IMR-90 (cell line): Measurements from ENCODE around the gene BAD. TPM values are rescaled to one million over a fixed set of nuclear protein-coding genes. Genes with fewer than 3 reads are reported as not detected.

Source experiments
- ATAC-seq: fragments of 200-7000 bp; cut with Tn5 transposase; 2 replicates; pipeline ENCODE4 v1.9.1; 2020; ENCODE audit warnings: low read depth, mild to moderate bottlenecking, moderate library complexity
- BruUV-seq: library from RNA; stranded (reverse); fragments of 400-500 nt; replicated peaks from 2 replicates; lab custom pipeline; 2021; lab: Mats Ljungman, UMichigan
- CTCF ChIA-PET: fragments of 300-600 bp; formaldehyde crosslinking; extraction: SDS; loops from one replicate; lab custom pipeline; 2021; ENCODE audit warnings: antibody characterized with exemption; lab: Yijun Ruan, JAX
- POLR2A ChIA-PET: fragments of 300-600 bp; sonication (Branson Sonifier 250); formaldehyde crosslinking; loops from one replicate; lab custom pipeline; 2022; ENCODE audit warnings: antibody characterized with exemption; ENCODE audit not compliant: unreplicated experiment; lab: Charles Lee
- DNase-seq: peaks from one replicate; pipeline ENCODE4 v3.0.0; 2013
- H2AFZ ChIP-seq: replicated peaks from 2 replicates; pipeline ENCODE3; 2013; ENCODE audit warnings: low read length, mild to moderate bottlenecking; ENCODE audit not compliant: poor library complexity
- H2AK5ac ChIP-seq: 2 replicates; pipeline ENCODE4 v1.6.1; 2013; ENCODE audit warnings: low read depth, low read length, inconsistent platforms
- H2AK9ac ChIP-seq: replicated peaks from 2 replicates; pipeline ENCODE3; 2013; ENCODE audit warnings: mild to moderate bottlenecking, low read depth, low read length, moderate library complexity; ENCODE audit not compliant: poor library complexity
- H2BK120ac ChIP-seq: 2 replicates; pipeline ENCODE4 v1.6.1; 2013; ENCODE audit warnings: low read depth, low read length, inconsistent platforms
- H2BK15ac ChIP-seq: 3 replicates; pipeline ENCODE4 v1.6.1; 2013; ENCODE audit warnings: low read depth, low read length, inconsistent platforms
- H2BK20ac ChIP-seq: 2 replicates; pipeline ENCODE4 v1.6.1; 2013; ENCODE audit warnings: low read depth, mild to moderate bottlenecking, inconsistent platforms, low read length, moderate library complexity
- H2BK5ac ChIP-seq: 2 replicates; pipeline ENCODE4 v1.6.1; 2013; ENCODE audit warnings: mild to moderate bottlenecking, low read depth, low read length, inconsistent platforms; ENCODE audit not compliant: poor library complexity, severe bottlenecking
- H3K14ac ChIP-seq: replicated peaks from 2 replicates; pipeline ENCODE4 v1.6.1; 2013; ENCODE audit warnings: low read depth, low read length, inconsistent platforms
- H3K18ac ChIP-seq: 2 replicates; pipeline ENCODE4 v1.6.1; 2013; ENCODE audit warnings: low read depth, low read length, control low read depth
- H3K23ac ChIP-seq: 2 replicates; pipeline ENCODE4 v1.6.1; 2013; ENCODE audit warnings: low read depth, low read length, inconsistent platforms
- H3K27ac ChIP-seq: 2 replicates; pipeline ENCODE4 v1.5.1; 2013; ENCODE audit warnings: mild to moderate bottlenecking, control low read depth, low read length; ENCODE audit not compliant: insufficient read depth
- H3K27me3 ChIP-seq: 2 replicates; pipeline ENCODE4 v1.6.1; 2013; ENCODE audit warnings: low read length; ENCODE audit not compliant: control insufficient read depth, insufficient read depth
- H3K36me3 ChIP-seq: 2 replicates; pipeline ENCODE4 v1.6.1; 2013; ENCODE audit warnings: low read length, mixed read lengths; ENCODE audit not compliant: control insufficient read depth, insufficient read depth
- H3K4ac ChIP-seq: 2 replicates; pipeline ENCODE4 v1.6.1; 2013; ENCODE audit warnings: low read depth, low read length, inconsistent platforms
- H3K4me1 ChIP-seq: 2 replicates; pipeline ENCODE4 v1.6.1; 2013; ENCODE audit warnings: low read length, mixed read lengths; ENCODE audit not compliant: control insufficient read depth, insufficient read depth
- H3K4me2 ChIP-seq: 2 replicates; pipeline ENCODE4 v1.6.1; 2013; ENCODE audit warnings: low read depth, mild to moderate bottlenecking, control low read depth, low read length, moderate library complexity
- H3K4me3 ChIP-seq: 2 replicates; pipeline ENCODE4 v1.5.1; 2013; ENCODE audit warnings: low read depth, mild to moderate bottlenecking, control low read depth, low read length, moderate library complexity; ENCODE audit not compliant: insufficient read depth
- H3K56ac ChIP-seq: 2 replicates; pipeline ENCODE4 v1.6.1; 2013; ENCODE audit warnings: low read length, inconsistent platforms; ENCODE audit not compliant: insufficient read depth; ENCODE audit errors: extremely low read depth
- H3K79me1 ChIP-seq, 2 experiments: 2 replicates each; pipeline ENCODE4 v1.6.1; 2013; ENCODE audit warnings: low read length in 2 of 2, inconsistent platforms in 1 of 2, low read depth in 1 of 2
- H3K9ac ChIP-seq: 2 replicates; pipeline ENCODE4 v1.6.1; 2013; ENCODE audit warnings: low read depth, low read length, control low read depth
- H3K9me1 ChIP-seq: 2 replicates; pipeline ENCODE4 v1.6.1; 2013; ENCODE audit warnings: low read length, inconsistent platforms; ENCODE audit not compliant: insufficient read depth
- H3K9me3 ChIP-seq: 2 replicates; pipeline ENCODE4 v1.6.1; 2013; ENCODE audit warnings: low read length; ENCODE audit not compliant: control insufficient read depth, insufficient read depth
- H4K20me1 ChIP-seq: 2 replicates; pipeline ENCODE4 v1.6.1; 2013; ENCODE audit warnings: low read length, inconsistent platforms; ENCODE audit not compliant: insufficient read depth
- H4K5ac ChIP-seq: 2 replicates; pipeline ENCODE4 v1.6.1; 2013; ENCODE audit warnings: mild to moderate bottlenecking, low read depth, low read length, control low read depth
- H4K8ac ChIP-seq, 2 experiments: 2 replicates each; pipeline ENCODE4 v1.6.1; 2013; ENCODE audit warnings: low read depth in 2 of 2, low read length in 2 of 2, control low read depth in 1 of 2, inconsistent platforms in 1 of 2
- H4K91ac ChIP-seq: 2 replicates; pipeline ENCODE4 v1.6.1; 2013; ENCODE audit warnings: low read depth, low read length, inconsistent platforms; ENCODE audit not compliant: insufficient read depth
- CEBPB ChIP-seq: IDR thresholded peaks from 2 replicates; pipeline ENCODE4 v1.6.1; 2012; ENCODE audit warnings: low read depth, low read length, improper control_type of control experiment
- FOS ChIP-seq: fragments of 150-350 bp; IDR thresholded peaks from 2 replicates; pipeline ENCODE4 v1.6.1; 2016; ENCODE audit warnings: low read depth, low read length
- MAZ ChIP-seq: IDR thresholded peaks from 2 replicates; pipeline ENCODE4 v1.6.1; 2012; ENCODE audit warnings: low read depth, mild to moderate bottlenecking, low read length, improper control_type of control experiment, moderate library complexity, borderline replicate concordance
- MXI1 ChIP-seq: IDR thresholded peaks from 2 replicates; pipeline ENCODE4 v1.6.1; 2012; ENCODE audit warnings: low read depth, mild to moderate bottlenecking, low read length, moderate library complexity, borderline replicate concordance
- POLR2A ChIP-seq: IDR thresholded peaks from 2 replicates; pipeline ENCODE4 v1.6.1; 2012; ENCODE audit warnings: mild to moderate bottlenecking, low read depth, low read length
- RAD21 ChIP-seq: IDR thresholded peaks from 2 replicates; pipeline ENCODE4 v1.6.1; 2012; ENCODE audit warnings: low read length, improper control_type of control experiment
- WGBS, 2 experiments: methylation state at CpG; one replicate each; pipeline versions ENCODE4 v1.1.5 to v1.1.7; 2013; ENCODE audit warnings: missing lambda C conversion rate in 2 of 2; ENCODE audit not compliant: insufficient read length in 1 of 2; ENCODE audit errors: extremely low coverage in 2 of 2; 5-methylcytosine and 5-hydroxymethylcytosine counted together
- dilution Hi-C: fragments of 300-500 bp; cut with HindIII; formaldehyde crosslinking; loops from one replicate; pipeline ENCODE4 v1.14.3; 2018; ENCODE audit warnings: low sequenced_read_pairs; ENCODE audit not compliant: unreplicated experiment
- in situ Hi-C: fragments of 300-500 bp; cut with MboI; formaldehyde crosslinking; loops from 3 replicates; pipeline ENCODE4 v1.14.3; 2019; ENCODE audit warnings: low sequenced_read_pairs, inconsistent platforms, mixed read lengths
- intact Hi-C: fragments of 100-400 bp; cut with micrococcal nuclease; formaldehyde crosslinking; loops from 2 replicates; pipeline ENCODE4 v1.10.0; 2022
- polyA plus RNA-seq, 3 experiments: library from polyadenylated mRNA; depleted of rRNA; stranded (reverse); fragments of >200 nt; gene quantifications; 2 replicates each; pipeline ENCODE4 v1.2.3, GENCODE V29; 2012; ENCODE audit warnings: low replicate concordance in 1 of 3
- total RNA-seq: library from RNA; depleted of rRNA; stranded (reverse); fragments of >200 nt; gene quantifications from 2 replicates; pipeline ENCODE4 v1.2.3, GENCODE V29; 2012
- TF ChIP-seq, protein P1 (sequence below): conservative IDR thresholded peaks from 2 replicates; pipeline ENCODE4 v1.5.1; 2012; ENCODE audit warnings: mild to moderate bottlenecking, low read depth, low read length, improper control_type of control experiment

BAD gene
- total and polyA plus RNA-seq, 2 of the 4 experiments (the other 2 are of a cell fraction): 30.3 to 68.0 TPM

DNA sequence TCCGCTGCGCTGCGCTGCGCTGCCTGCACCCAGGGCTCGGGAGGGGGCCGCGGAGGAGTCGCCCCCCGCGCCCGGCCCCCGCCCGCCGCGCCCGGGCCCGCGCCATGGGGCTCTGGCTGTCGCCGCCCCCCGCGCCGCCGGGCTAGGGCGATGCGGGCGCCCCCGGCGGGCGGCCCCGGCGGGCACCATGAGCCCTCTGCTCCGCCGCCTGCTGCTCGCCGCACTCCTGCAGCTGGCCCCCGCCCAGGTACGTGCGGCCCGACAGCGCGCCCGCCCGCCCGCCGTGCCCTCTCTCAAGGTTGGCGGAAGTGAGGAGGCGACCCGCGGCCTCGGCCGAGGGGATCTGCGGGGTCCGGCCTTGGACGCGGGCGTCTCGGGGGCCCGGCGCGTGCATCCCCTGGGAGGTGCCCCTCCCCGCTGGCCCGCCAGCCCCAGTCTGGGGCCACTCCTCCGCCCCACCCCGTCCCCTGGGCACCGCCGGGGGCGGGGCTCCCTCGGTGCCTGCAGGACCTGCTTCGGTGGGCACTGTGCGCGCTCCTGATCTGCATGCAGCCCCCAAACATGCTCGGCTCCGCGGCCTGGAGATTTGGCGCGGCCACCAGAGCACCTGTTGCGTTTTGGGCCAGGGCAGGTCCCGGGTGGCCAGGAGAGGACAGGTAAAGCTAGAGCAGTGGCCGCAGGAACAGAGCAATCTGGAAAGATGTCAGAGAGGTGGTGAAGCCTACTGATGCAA is 49.7 kb downstream of the BAD start:
- CTCF ChIA-PET: no interaction called here
- POLR2A ChIA-PET: no interaction called here
- dilution Hi-C loops: no loop called here

More for the DNA sequence above, 49.7 kb downstream of the BAD start:
- WGBS, 2 experiments: 4% methylated on average over 27 of the region's 80 CpGs; no CpG with 5 or more reads in 1 of the 2 experiments
- no peak overlapping the region for H3K18ac ChIP-seq
- peak overlapping the region; percentile 99 for H2AK9ac ChIP-seq
- peak overlapping the region; percentile 75 for H3K4me2 ChIP-seq
- BruUV-seq: no TSS peak
- H4K5ac ChIP-seq: no peak overlapping the region
- no peak overlapping the region for H3K56ac ChIP-seq
- TF ChIP-seq MAZ (peak; percentile 30; the same call in 1 of the 2 replicates), RAD21 (no peak), FOS (no peak), MXI1 (peak; percentile 28; the same call in 1 of the 2 replicates), CEBPB (no peak), POLR2A (no peak)
- TF ChIP-seq, protein P1, sequence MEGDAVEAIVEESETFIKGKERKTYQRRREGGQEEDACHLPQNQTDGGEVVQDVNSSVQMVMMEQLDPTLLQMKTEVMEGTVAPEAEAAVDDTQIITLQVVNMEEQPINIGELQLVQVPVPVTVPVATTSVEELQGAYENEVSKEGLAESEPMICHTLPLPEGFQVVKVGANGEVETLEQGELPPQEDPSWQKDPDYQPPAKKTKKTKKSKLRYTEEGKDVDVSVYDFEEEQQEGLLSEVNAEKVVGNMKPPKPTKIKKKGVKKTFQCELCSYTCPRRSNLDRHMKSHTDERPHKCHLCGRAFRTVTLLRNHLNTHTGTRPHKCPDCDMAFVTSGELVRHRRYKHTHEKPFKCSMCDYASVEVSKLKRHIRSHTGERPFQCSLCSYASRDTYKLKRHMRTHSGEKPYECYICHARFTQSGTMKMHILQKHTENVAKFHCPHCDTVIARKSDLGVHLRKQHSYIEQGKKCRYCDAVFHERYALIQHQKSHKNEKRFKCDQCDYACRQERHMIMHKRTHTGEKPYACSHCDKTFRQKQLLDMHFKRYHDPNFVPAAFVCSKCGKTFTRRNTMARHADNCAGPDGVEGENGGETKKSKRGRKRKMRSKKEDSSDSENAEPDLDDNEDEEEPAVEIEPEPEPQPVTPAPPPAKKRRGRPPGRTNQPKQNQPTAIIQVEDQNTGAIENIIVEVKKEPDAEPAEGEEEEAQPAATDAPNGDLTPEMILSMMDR: peak; percentile 26; the same call in 1 of the 2 replicates
- no peak overlapping the region for H2BK15ac ChIP-seq
- H3K79me1 ChIP-seq: peaks cover 18 to 54% of the 10 kb centered on the region in 2 experiments
- peaks cover 19% of the 10 kb centered on the region for H3K36me3 ChIP-seq
- H3K9me3 ChIP-seq: no peaks in the 10 kb centered on the region
- no peak overlapping the region for H4K91ac ChIP-seq
- intact Hi-C loops (no loop called here), in situ Hi-C loops (no loop called here)
- peak overlapping the region; percentile 56 for H3K14ac ChIP-seq
- H3K4ac ChIP-seq: peak overlapping the region; percentile 20; the same call in 1 of the 2 replicates
- H3K27me3 ChIP-seq: no peaks in the 10 kb centered on the region
- peak overlapping the region; percentile 75; the same call in 1 of the 2 replicates for H3K23ac ChIP-seq
- peak overlapping the region; percentile 81 for H3K9ac ChIP-seq
- peaks cover 9% of the 10 kb centered on the region for H3K4me1 ChIP-seq
- no peak for DNase-seq
- peak overlapping the region; percentile 76 for H3K4me3 ChIP-seq
- peaks cover 2% of the 10 kb centered on the region; the same call in 1 of the 2 replicates for H3K9me1 ChIP-seq
- H3K27ac ChIP-seq: peak overlapping the region; percentile 62
- no peaks in the 10 kb centered on the region for H4K20me1 ChIP-seq
- peak overlapping the region; percentile 64 for H2AK5ac ChIP-seq
- peak; percentile 37 for ATAC-seq
- H4K8ac ChIP-seq: peak overlapping the region in 1 of 2 experiments; percentile 63; a peak in 1 of 4 replicates
- 0 out of 2 replicates have a peak overlapping the region, but pooled peaks have one; percentile 32 for H2BK120ac ChIP-seq
- H2AFZ ChIP-seq: peak overlapping the region; percentile 91
- no peak overlapping the region for H2BK20ac ChIP-seq
- H2BK5ac ChIP-seq: peak overlapping the region; percentile 15
